ENCODE measurements around the gene AKAP5.
"Not testable (repeated sequence)": the region's sequence is repeated elsewhere in the genome, so short reads cannot be mapped to it uniquely, and the experiment has no call there.

AKAP5 gene

GRCh38 chr14:64501411-64502171 is 36.3 kb downstream of the AKAP5 start:
- in situ Hi-C loops (cut with HindIII; ENCODE audit: low sequenced_read_pairs), result no loop called here

GRCh38 chr14:64502456-64502855 is 37.2 kb downstream of the AKAP5 start:
- in situ Hi-C loops (cut with HindIII; ENCODE audit: low sequenced_read_pairs), result no loop called here

- in situ Hi-C loops (cut with HindIII; ENCODE audit: low sequenced_read_pairs), result no loop called here
These were observed 37.7 kb downstream of the AKAP5 start for GRCh38 chr14:64502887-64503433.

- in situ Hi-C loops (cut with HindIII; ENCODE audit: low sequenced_read_pairs), result no loop called here
These were observed 38.4 kb downstream of the AKAP5 start, which contains the start of gene ZBTB25 for GRCh38 chr14:64503434-64504309. Gene ZBTB25, minus strand, starts transcription at chr14:64503838. Its CDS starts 13,305 bp downstream, at chr14:64490533.

- in situ Hi-C loops (cut with HindIII; ENCODE audit: low sequenced_read_pairs), result no loop called here
These were observed 39.1 kb downstream of the AKAP5 start, which contains the start of gene ZBTB1 for GRCh38 chr14:64504310-64504896. Gene ZBTB1, plus strand, starts transcription at chr14:64504770. Its CDS starts 16,735 bp downstream, at chr14:64521505.

- in situ Hi-C loops (cut with HindIII; ENCODE audit: low sequenced_read_pairs), result no loop called here
These were observed 39.8 kb downstream of the AKAP5 start for GRCh38 chr14:64504897-64505794.

GRCh38 chr14:64506721-64507120 is 41.4 kb downstream of the AKAP5 start:
- in situ Hi-C loops (cut with HindIII; ENCODE audit: low sequenced_read_pairs), result no loop called here

- in situ Hi-C loops (cut with HindIII; ENCODE audit: low sequenced_read_pairs), result no loop called here
These were observed 42.3 kb downstream of the AKAP5 start for GRCh38 chr14:64507376-64508156.

GRCh38 chr14:64508215-64508776 is 43.0 kb downstream of the AKAP5 start:
- in situ Hi-C loops (cut with HindIII; ENCODE audit: low sequenced_read_pairs), result no loop called here

- in situ Hi-C loops (cut with HindIII; ENCODE audit: low sequenced_read_pairs), result no loop called here
These were observed 43.7 kb downstream of the AKAP5 start for GRCh38 chr14:64509036-64509435.

- in situ Hi-C loops (cut with HindIII; ENCODE audit: low sequenced_read_pairs), result no loop called here
These were observed 45.7 kb downstream of the AKAP5 start for GRCh38 chr14:64510825-64511671.

- in situ Hi-C loops (cut with HindIII; ENCODE audit: low sequenced_read_pairs), result no loop called here
These were observed 48.0 kb downstream of the AKAP5 start for GRCh38 chr14:64513271-64513670.

- in situ Hi-C loops (cut with HindIII; ENCODE audit: low sequenced_read_pairs), result no loop called here
These were observed 49.8 kb downstream of the AKAP5 start for GRCh38 chr14:64515053-64515452.

GRCh38 chr14:64516969-64517368 is 51.7 kb downstream of the AKAP5 start:
- in situ Hi-C loops (cut with HindIII; ENCODE audit: low sequenced_read_pairs), result no loop called here

GRCh38 chr14:64517667-64518066 is 52.4 kb downstream of the AKAP5 start:
- in situ Hi-C loops (cut with HindIII; ENCODE audit: low sequenced_read_pairs), result not testable (repeated sequence)

- in situ Hi-C loops (cut with HindIII; ENCODE audit: low sequenced_read_pairs), result no loop called here
These were observed 52.9 kb downstream of the AKAP5 start for GRCh38 chr14:64518229-64518628.

- in situ Hi-C loops (cut with HindIII; ENCODE audit: low sequenced_read_pairs), result no loop called here
These were observed 55.4 kb downstream of the AKAP5 start for GRCh38 chr14:64520699-64521098.
